Measurements from ENCODE around the gene SLF2.

The SLF2 gene

GRCh38 chr10:100912605-100913469 lies at the start of gene SLF2:
Gene SLF2, plus strand, starts transcription at chr10:100912963. Its CDS starts 148 bp downstream, at chr10:100913111.
- DNase-seq, result peak; percentile 95

- no peak for DNase-seq
Observed at GRCh38 chr10:100863433-100863832, 49.3 kb upstream of the SLF2 start.

- DNase-seq, result no peak
Observed at GRCh38 chr10:100864036-100864885, 48.5 kb upstream of the SLF2 start.

GRCh38 chr10:100864978-100865377 lies 47.8 kb upstream of the SLF2 start:
- DNase-seq, result no peak

GRCh38 chr10:100866010-100866409 lies 46.8 kb upstream of the SLF2 start:
- no peak for DNase-seq

GRCh38 chr10:100866575-100867098 lies 46.1 kb upstream of the SLF2 start:
- no peak for DNase-seq

GRCh38 chr10:100867261-100867963 lies 45.4 kb upstream of the SLF2 start:
- no peak for DNase-seq

GRCh38 chr10:100868382-100868781 lies 44.4 kb upstream of the SLF2 start:
- DNase-seq, result no peak

- no peak for DNase-seq
Observed at GRCh38 chr10:100869399-100869798, 43.4 kb upstream of the SLF2 start.

GRCh38 chr10:100872034-100872791 lies 40.5 kb upstream of the SLF2 start:
- DNase-seq, result peak; percentile 31 to 47

- no peak for DNase-seq
Observed at GRCh38 chr10:100873146-100873826, 39.5 kb upstream of the SLF2 start.

- DNase-seq, result no peak
Observed at GRCh38 chr10:100873827-100874326, 38.9 kb upstream of the SLF2 start.

- DNase-seq, result no peak
Observed at GRCh38 chr10:100874702-100875483, 37.9 kb upstream of the SLF2 start.

GRCh38 chr10:100875484-100876166 lies 37.1 kb upstream of the SLF2 start:
- no peak for DNase-seq

- no peak for DNase-seq
Observed at GRCh38 chr10:100876585-100877460, 35.9 kb upstream of the SLF2 start.

GRCh38 chr10:100877461-100877850 lies 35.3 kb upstream of the SLF2 start:
- DNase-seq, result no peak

GRCh38 chr10:100878291-100878910 lies 34.4 kb upstream of the SLF2 start:
- DNase-seq, result peak; percentile 37 to 72

GRCh38 chr10:100879741-100880360 lies 32.9 kb upstream of the SLF2 start:
- DNase-seq, result no peak

Data from AML-193 (cell line).